Hepatocyte (in vitro differentiated cells): ENCODE data around the gene HTT. TPM values are rescaled to one million over a fixed set of nuclear protein-coding genes. Genes with fewer than 3 reads are reported as not detected.

ENCODE experiments used
- DNase-seq: peaks from one replicate; pipeline ENCODE4 v3.0.0-alpha.2; 2016; ENCODE audit warnings: low spot score
- H2AFZ ChIP-seq: fragments of 200-600 bp; sonication (generic); 2 replicates; pipeline ENCODE4 v1.6.0; 2016; ENCODE audit warnings: antibody characterized with exemption, mild to moderate bottlenecking
- H3K27ac ChIP-seq: fragments of 200-600 bp; sonication (generic); 2 replicates; pipeline ENCODE4 v1.5.1; 2016; ENCODE audit warnings: mild to moderate bottlenecking
- H3K27me3 ChIP-seq: fragments of 200-600 bp; sonication (generic); 2 replicates; pipeline ENCODE4 v1.6.1; 2016
- H3K36me3 ChIP-seq: fragments of 200-600 bp; sonication (generic); replicated peaks from 2 replicates; pipeline ENCODE4 v1.5.1; 2016; ENCODE audit warnings: low read depth; ENCODE audit not compliant: insufficient read depth
- H3K4me1 ChIP-seq: fragments of 200-600 bp; sonication (generic); 2 replicates; pipeline ENCODE4 v1.5.1; 2016; ENCODE audit warnings: mild to moderate bottlenecking, moderate library complexity; ENCODE audit not compliant: insufficient read depth
- H3K4me2 ChIP-seq: fragments of 200-600 bp; sonication (generic); 2 replicates; pipeline ENCODE4 v1.6.0; 2016
- H3K4me3 ChIP-seq: fragments of 200-600 bp; sonication (generic); 2 replicates; pipeline ENCODE4 v1.5.1; 2016; ENCODE audit warnings: mild to moderate bottlenecking
- H3K79me2 ChIP-seq: fragments of 200-600 bp; sonication (generic); 2 replicates; pipeline ENCODE4 v1.6.0; 2017; ENCODE audit warnings: mild to moderate bottlenecking
- H3K9me2 ChIP-seq: fragments of 200-600 bp; sonication (generic); replicated peaks from 2 replicates; pipeline ENCODE4 v1.6.0; 2017; ENCODE audit warnings: mild to moderate bottlenecking; ENCODE audit not compliant: insufficient read depth
- H3K9me3 ChIP-seq: fragments of 200-600 bp; sonication (generic); 2 replicates; pipeline ENCODE4 v1.5.1; 2016; ENCODE audit warnings: low read depth, mild to moderate bottlenecking
- H4K20me1 ChIP-seq: fragments of 200-600 bp; sonication (generic); 2 replicates; pipeline ENCODE4 v1.6.0; 2016; ENCODE audit warnings: mild to moderate bottlenecking; ENCODE audit not compliant: insufficient read depth, poor library complexity, severe bottlenecking
- CTCF ChIP-seq: fragments of 200-600 bp; sonication (generic); IDR thresholded peaks from 2 replicates; pipeline ENCODE4 v1.5.1; 2016; ENCODE audit warnings: antibody characterized with exemption, mild to moderate bottlenecking; ENCODE audit not compliant: poor library complexity
- EZH2 ChIP-seq: fragments of 200-600 bp; sonication (generic); IDR thresholded peaks from 2 replicates; pipeline ENCODE4 v1.6.1; 2016; ENCODE audit warnings: antibody characterized with exemption, mild to moderate bottlenecking, borderline replicate concordance
- EZH2phosphoT487 ChIP-seq: fragments of 200-600 bp; sonication (generic); IDR thresholded peaks from one replicate; pipeline ENCODE4 v1.6.1; 2018; ENCODE audit warnings: antibody characterized with exemption, mild to moderate bottlenecking, low read depth, moderate library complexity; ENCODE audit not compliant: unreplicated experiment, severe bottlenecking
- WGBS: methylation state at CpG from one replicate; pipeline ENCODE4 v1.1.6; 2016; ENCODE audit warnings: low lambda C conversion rate; ENCODE audit errors: missing lambda C conversion rate; 5-methylcytosine and 5-hydroxymethylcytosine counted together
- polyA plus RNA-seq: library from polyadenylated mRNA; unstranded; fragments of >200 nt; fragmentation: Nextera tagmentation; extraction: Ambion mirVana; gene quantifications from 2 replicates; pipeline ENCODE4 v1.2.1, GENCODE V29; 2016
- total RNA-seq: library from RNA; depleted of rRNA; stranded (reverse); fragments of >200 nt; gene quantifications from 2 replicates; pipeline ENCODE4 v1.2.3, GENCODE V29; 2014

Gene HTT
- total and polyA plus RNA-seq, 2 experiments from 2014 or later = 12.4 to 33.9 TPM

- TF ChIP-seq EZH2 (no peak), CTCF (no peak), EZH2phosphoT487 (no peak)
- 94% methylated on average over 14 of the region's 14 CpGs for whole genome bisulfite sequencing
- Histone ChIP-seq H4K20me1 (no peaks in the 10 kb centered on the region), H3K4me2 (no peak overlapping the region), H3K4me3 (no peak overlapping the region), H3K36me3 (no peaks in the 10 kb centered on the region), H3K4me1 (peaks cover 16% of the 10 kb centered on the region), H3K27me3 (no peaks in the 10 kb centered on the region), H3K9me2 (no peaks in the 10 kb centered on the region), H3K27ac (no peak overlapping the region), H3K9me3 (no peaks in the 10 kb centered on the region), H2AFZ (no peak overlapping the region), H3K79me2 (no peaks in the 10 kb centered on the region)
- DNase-seq = no peak
Measured at GRCh38 chr4:3208826-3209225, 134.3 kb downstream of the HTT start.

GRCh38 chr4:3209551-3210325 lies 135.3 kb downstream of the HTT start:
- no peak overlapping the region for H2AFZ ChIP-seq
- H3K4me2 ChIP-seq = no peak overlapping the region
- 97% methylated on average over 17 of the region's 17 CpGs for WGBS
- no peaks in the 10 kb centered on the region for H3K79me2 ChIP-seq
- no peak overlapping the region for H3K27ac ChIP-seq
- H3K36me3 ChIP-seq = no peaks in the 10 kb centered on the region
- peaks cover 16% of the 10 kb centered on the region for H3K4me1 ChIP-seq
- no peak for TF ChIP-seq EZH2phosphoT487
- TF ChIP-seq EZH2 = no peak
- no peak for TF ChIP-seq CTCF
- H3K27me3 ChIP-seq = no peaks in the 10 kb centered on the region
- no peaks in the 10 kb centered on the region for H4K20me1 ChIP-seq
- no peak for DNase-seq
- no peak overlapping the region for H3K4me3 ChIP-seq
- no peaks in the 10 kb centered on the region for H3K9me2 ChIP-seq
- H3K9me3 ChIP-seq = no peaks in the 10 kb centered on the region

- no peaks in the 10 kb centered on the region for H4K20me1 ChIP-seq
- H3K4me1 ChIP-seq = peaks cover 16% of the 10 kb centered on the region
- no peak for TF ChIP-seq EZH2phosphoT487
- TF ChIP-seq CTCF = no peak
- TF ChIP-seq EZH2 = no peak
- no peaks in the 10 kb centered on the region for H3K9me2 ChIP-seq
- H3K27me3 ChIP-seq = no peaks in the 10 kb centered on the region
- H3K36me3 ChIP-seq = no peaks in the 10 kb centered on the region
- no peak for DNase-seq
- H2AFZ ChIP-seq = no peak overlapping the region
- H3K9me3 ChIP-seq = no peaks in the 10 kb centered on the region
- H3K79me2 ChIP-seq = no peaks in the 10 kb centered on the region
- no peak overlapping the region for H3K4me3 ChIP-seq
- 94% methylated on average over 6 of the region's 6 CpGs for whole genome bisulfite sequencing
- H3K4me2 ChIP-seq = no peak overlapping the region
- no peak overlapping the region for H3K27ac ChIP-seq
Measured at GRCh38 chr4:3210467-3210866, 136.0 kb downstream of the HTT start.
